Ramos (cell line): ENCODE data around the gene SPAG8.

Source experiments
- in situ Hi-C: fragments of 300-500 bp; cut with MboI; formaldehyde crosslinking; loops from one replicate; pipeline ENCODE4 v1.14.3; 2022; ENCODE audit warnings: low sequenced_read_pairs; ENCODE audit not compliant: unreplicated experiment

The SPAG8 gene

GRCh38 chr9:35813434-35814105 lies 1.5 kb upstream of the SPAG8 start:
- in situ Hi-C loops: no loop called here

DNA sequence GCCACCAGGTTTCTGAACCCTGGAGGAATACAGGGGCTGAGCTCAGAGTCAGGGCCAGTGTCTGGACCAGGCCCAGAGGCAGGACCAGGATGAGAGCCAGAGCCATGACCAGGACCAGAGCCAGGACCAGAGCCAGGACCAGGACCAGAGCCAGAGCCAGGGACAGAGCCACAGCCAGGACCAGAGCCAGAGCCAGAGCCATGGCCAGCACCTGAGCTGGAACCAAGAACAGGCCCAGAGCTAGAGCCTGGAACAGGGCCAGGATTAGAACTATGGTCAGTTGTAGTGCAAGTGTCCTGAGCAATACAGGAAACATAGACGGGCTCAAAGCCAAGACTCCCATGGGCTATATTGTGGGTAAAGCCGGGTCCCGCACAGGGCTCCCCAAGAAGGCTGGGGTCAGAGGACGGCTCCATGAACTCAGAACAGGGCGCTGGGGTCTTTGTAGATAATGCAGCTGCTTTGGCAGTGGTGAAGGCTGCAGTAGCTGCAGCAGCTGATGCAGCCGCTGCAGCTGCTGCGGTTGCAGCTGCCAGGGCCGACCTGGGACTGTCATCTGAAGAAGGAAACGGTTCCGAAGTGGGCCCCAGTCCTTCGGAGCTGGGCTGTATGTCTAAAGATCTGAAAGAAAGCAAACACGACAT lies 559 bp downstream of the SPAG8 start:
- in situ Hi-C loops: no loop called here

GRCh38 chr9:35810122-35810521 lies 1.9 kb downstream of the SPAG8 start:
- in situ Hi-C loops: no loop called here

- in situ Hi-C loops: no loop called here
These were observed 3.6 kb downstream of the SPAG8 start for GRCh38 chr9:35808433-35808832.

DNA sequence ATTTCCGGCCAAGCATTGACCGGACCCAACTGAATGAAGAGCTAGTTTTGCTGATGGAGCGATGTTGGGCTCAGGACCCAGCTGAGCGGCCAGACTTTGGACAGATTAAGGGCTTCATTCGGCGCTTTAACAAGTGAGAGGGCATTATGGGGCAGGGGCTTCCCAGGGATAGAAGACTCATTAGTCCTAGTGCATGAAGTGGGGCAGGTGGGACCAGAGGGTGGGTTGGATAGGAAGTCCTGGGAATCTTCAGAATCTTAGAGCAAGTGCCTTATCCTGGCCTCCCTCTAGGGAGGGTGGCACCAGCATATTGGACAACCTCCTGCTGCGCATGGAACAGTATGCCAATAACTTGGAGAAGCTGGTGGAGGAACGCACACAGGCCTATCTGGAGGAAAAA lies 6.0 kb downstream of the SPAG8 start:
- in situ Hi-C loops: no loop called here

- in situ Hi-C loops: no loop called here
These were observed 10.5 kb downstream of the SPAG8 start for GRCh38 chr9:35801328-35802128.

GRCh38 chr9:35800530-35800929 lies 11.5 kb downstream of the SPAG8 start:
- in situ Hi-C loops: no loop called here

GRCh38 chr9:35798658-35799374 lies 13.2 kb downstream of the SPAG8 start:
- in situ Hi-C loops: no loop called here

DNA sequence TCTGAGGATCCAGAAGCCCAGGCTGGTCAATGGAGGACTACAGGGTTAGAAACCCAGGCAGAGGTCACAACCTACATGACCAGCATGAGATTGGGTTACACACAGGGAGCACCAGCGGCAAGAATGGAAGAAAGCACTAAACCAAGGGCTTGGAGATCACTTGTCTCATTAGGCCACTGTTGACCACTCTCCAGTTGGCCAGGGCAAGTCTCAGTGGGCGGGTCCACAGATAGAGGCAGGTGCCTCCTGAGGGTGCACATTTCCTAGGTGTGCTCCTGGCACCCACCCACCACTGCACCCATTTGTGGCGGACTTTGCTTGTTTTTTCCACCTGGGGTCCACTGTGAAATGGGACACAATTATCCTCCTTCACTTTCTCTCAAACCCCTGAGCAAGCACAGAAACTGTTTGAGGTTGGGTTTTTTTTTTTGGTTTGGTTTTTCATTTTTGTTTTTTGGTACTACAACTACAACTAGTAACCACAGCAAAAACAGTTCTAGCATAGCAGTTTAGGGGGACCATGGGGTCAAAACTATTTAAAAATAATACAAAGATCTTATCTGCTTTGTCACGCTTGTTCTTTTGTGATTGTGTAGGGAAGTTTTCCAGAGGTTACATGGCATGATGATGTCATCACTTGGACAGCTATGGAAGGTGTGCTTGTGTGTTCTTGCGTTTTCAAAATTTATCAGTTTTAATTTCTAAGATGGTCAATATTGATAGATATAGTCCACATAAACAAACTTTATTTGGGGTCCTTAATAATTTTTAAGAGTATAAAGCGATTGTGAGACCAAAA lies 14.6 kb downstream of the SPAG8 start:
- in situ Hi-C loops: no loop called here

GRCh38 chr9:35795695-35796094 lies 16.4 kb downstream of the SPAG8 start:
- in situ Hi-C loops: no loop called here

GRCh38 chr9:35793461-35793860 lies 18.6 kb downstream of the SPAG8 start:
- in situ Hi-C loops: loop anchor here (5.0 kb wide), 1 partner anchor 84 kb away; no protein-coding TSS in a partner anchor

GRCh38 chr9:35792826-35793225 lies 19.2 kb downstream of the SPAG8 start:
- in situ Hi-C loops: loop anchor here (5.0 kb wide), 1 partner anchor 84 kb away; no protein-coding TSS in a partner anchor

GRCh38 chr9:35792024-35792813 lies 19.8 kb downstream of the SPAG8 start:
- in situ Hi-C loops: loop anchor here (5.0 kb wide), 1 partner anchor 85 kb away; no protein-coding TSS in a partner anchor

- in situ Hi-C loops: loop anchor here (5.0 kb wide), 1 partner anchor 86 kb away; no protein-coding TSS in a partner anchor
These were observed 20.7 kb downstream of the SPAG8 start, which contains the start of gene NPR2 for GRCh38 chr9:35791297-35791921. NPR2 (plus strand) TSS chr9:35791591; CDS start chr9:35792409, 818 bp downstream.

GRCh38 chr9:35790385-35791296 lies 21.4 kb downstream of the SPAG8 start:
- in situ Hi-C loops: loop anchor here (5.0 kb wide), 1 partner anchor 87 kb away; no protein-coding TSS in a partner anchor

GRCh38 chr9:35790025-35790384 lies 22.1 kb downstream of the SPAG8 start:
- in situ Hi-C loops: loop anchor here (5.0 kb wide), 1 partner anchor 87 kb away; no protein-coding TSS in a partner anchor

GRCh38 chr9:35789541-35789940 lies 22.5 kb downstream of the SPAG8 start:
- in situ Hi-C loops: no loop called here
